SK-N-SH (cell line): ENCODE measurements around the gene PEX11G.

Experiments used
- FOSL2 ChIP-seq: IDR thresholded peaks from 2 replicates; pipeline ENCODE4 v1.4.0; 2012; ENCODE audit warnings: low read depth, mild to moderate bottlenecking, moderate library complexity, borderline replicate concordance
- MEF2A ChIP-seq: IDR thresholded peaks from 2 replicates; pipeline ENCODE4 v1.4.0; 2012; ENCODE audit warnings: low read depth, borderline replicate concordance
- NRF1 ChIP-seq: IDR thresholded peaks from 2 replicates; pipeline ENCODE4 v1.6.1; 2012; ENCODE audit warnings: low read depth, mild to moderate bottlenecking, low read length
- SIN3A ChIP-seq: IDR thresholded peaks from 2 replicates; pipeline ENCODE4 v1.6.1; 2012; ENCODE audit warnings: low read depth, mild to moderate bottlenecking, low read length, moderate library complexity, borderline replicate concordance
- TF ChIP-seq, protein P1 (sequence below): fragments of 200-600 bp; sonication (generic); IDR thresholded peaks from 2 replicates; pipeline ENCODE4 v1.6.1; 2017; ENCODE audit warnings: antibody characterized with exemption, mild to moderate bottlenecking, moderate library complexity

GRCh38 chr19:7428651-7429113 is 60.2 kb downstream of the PEX11G start:
- no peak for TF ChIP-seq SIN3A
- no peak for TF ChIP-seq FOSL2
- no peak for TF ChIP-seq NRF1
- no peak for TF ChIP-seq MEF2A
- TF ChIP-seq, protein P1, sequence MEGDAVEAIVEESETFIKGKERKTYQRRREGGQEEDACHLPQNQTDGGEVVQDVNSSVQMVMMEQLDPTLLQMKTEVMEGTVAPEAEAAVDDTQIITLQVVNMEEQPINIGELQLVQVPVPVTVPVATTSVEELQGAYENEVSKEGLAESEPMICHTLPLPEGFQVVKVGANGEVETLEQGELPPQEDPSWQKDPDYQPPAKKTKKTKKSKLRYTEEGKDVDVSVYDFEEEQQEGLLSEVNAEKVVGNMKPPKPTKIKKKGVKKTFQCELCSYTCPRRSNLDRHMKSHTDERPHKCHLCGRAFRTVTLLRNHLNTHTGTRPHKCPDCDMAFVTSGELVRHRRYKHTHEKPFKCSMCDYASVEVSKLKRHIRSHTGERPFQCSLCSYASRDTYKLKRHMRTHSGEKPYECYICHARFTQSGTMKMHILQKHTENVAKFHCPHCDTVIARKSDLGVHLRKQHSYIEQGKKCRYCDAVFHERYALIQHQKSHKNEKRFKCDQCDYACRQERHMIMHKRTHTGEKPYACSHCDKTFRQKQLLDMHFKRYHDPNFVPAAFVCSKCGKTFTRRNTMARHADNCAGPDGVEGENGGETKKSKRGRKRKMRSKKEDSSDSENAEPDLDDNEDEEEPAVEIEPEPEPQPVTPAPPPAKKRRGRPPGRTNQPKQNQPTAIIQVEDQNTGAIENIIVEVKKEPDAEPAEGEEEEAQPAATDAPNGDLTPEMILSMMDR = no peak
